RWPE2 (cell line): ENCODE data around the gene ZSWIM3.

Experiments used
- ATAC-seq: fragments of 200-7000 bp; cut with Tn5 transposase; 3 replicates; pipeline ENCODE4 v1.9.1; 2021; ENCODE audit warnings: low read depth
- DNase-seq: peaks from one replicate; pipeline ENCODE4 v3.0.0-alpha.2; 2020; ENCODE audit warnings: low spot score
- H3K27ac ChIP-seq: fragments of 450-650 bp; 2 replicates; pipeline ENCODE4 v1.5.1; 2017; ENCODE audit warnings: mild to moderate bottlenecking; ENCODE audit not compliant: poor library complexity, severe bottlenecking
- H3K27me3 ChIP-seq: fragments of 250-450 bp; sonication (Bioruptor Pico); 2 replicates; pipeline ENCODE4 v1.5.1; 2021; ENCODE audit warnings: mild to moderate bottlenecking, moderate library complexity; ENCODE audit not compliant: insufficient read depth, poor library complexity, severe bottlenecking
- H3K36me3 ChIP-seq: fragments of 250-450 bp; sonication (Bioruptor Pico); 2 replicates; pipeline ENCODE4 v1.5.1; 2020; ENCODE audit warnings: low read depth, mild to moderate bottlenecking, moderate library complexity
- H3K4me1 ChIP-seq: fragments of 250-450 bp; sonication (Bioruptor Pico); 2 replicates; pipeline ENCODE4 v1.5.1; 2021; ENCODE audit warnings: mild to moderate bottlenecking, moderate library complexity; ENCODE audit not compliant: insufficient read depth, poor library complexity, severe bottlenecking
- H3K4me3 ChIP-seq: fragments of 250-450 bp; sonication (Bioruptor Pico); 2 replicates; pipeline ENCODE4 v1.5.1; 2021; ENCODE audit warnings: mild to moderate bottlenecking, moderate library complexity; ENCODE audit not compliant: severe bottlenecking
- H3K9me3 ChIP-seq: fragments of 250-450 bp; sonication (Bioruptor Pico); 2 replicates; pipeline ENCODE4 v1.5.1; 2021; ENCODE audit warnings: mild to moderate bottlenecking, moderate library complexity; ENCODE audit not compliant: severe bottlenecking
- CTCF ChIP-seq: fragments of 450-650 bp; IDR thresholded peaks from one replicate; pipeline ENCODE4 v1.5.1; 2017; ENCODE audit warnings: mild to moderate bottlenecking, moderate library complexity; ENCODE audit not compliant: poor library complexity, severe bottlenecking

ZSWIM3 gene

GRCh38 chr20:45911486-45912343 is 54.3 kb downstream of the ZSWIM3 start, which contains the start of gene PLTP:
Gene PLTP, minus strand, starts transcription at chr20:45912155. Its CDS starts 703 bp downstream, at chr20:45911452.
- no peaks in the 10 kb centered on the region for H3K36me3 ChIP-seq
- H3K4me3 ChIP-seq, result peak within 1 kb of the TSS; percentile 15
- no peaks in the 10 kb centered on the region for H3K9me3 ChIP-seq
- peaks cover 15% of the 10 kb centered on the region for H3K4me1 ChIP-seq
- ATAC-seq (no peak), DNase-seq (no peak)
- no peak within 1 kb of the TSS for H3K27ac ChIP-seq
- no peak for TF ChIP-seq CTCF
- no peaks in the 10 kb centered on the region for H3K27me3 ChIP-seq

GRCh38 chr20:45912344-45912682 is 54.9 kb downstream of the ZSWIM3 start:
- Histone ChIP-seq H3K27me3 (no peaks in the 10 kb centered on the region), H3K36me3 (no peaks in the 10 kb centered on the region), H3K4me3 (peak overlapping the region; percentile 15), H3K27ac (no peak overlapping the region), H3K4me1 (peaks cover 15% of the 10 kb centered on the region), H3K9me3 (no peaks in the 10 kb centered on the region)
- DNase-seq, result no peak
- no peak for TF ChIP-seq CTCF
- ATAC-seq, result no peak

GRCh38 chr20:45913116-45913515 is 55.7 kb downstream of the ZSWIM3 start:
- TF ChIP-seq CTCF, result no peak
- ATAC-seq (no peak), DNase-seq (no peak)
- Histone ChIP-seq H3K9me3 (no peaks in the 10 kb centered on the region), H3K36me3 (no peaks in the 10 kb centered on the region), H3K27ac (no peak overlapping the region), H3K4me3 (no peak overlapping the region), H3K27me3 (no peaks in the 10 kb centered on the region), H3K4me1 (peaks cover 15% of the 10 kb centered on the region)

- H3K27ac ChIP-seq, result no peak overlapping the region
- no peak for TF ChIP-seq CTCF
- no peak overlapping the region for H3K4me3 ChIP-seq
- DNase-seq (no peak), ATAC-seq (no peak)
- H3K4me1 ChIP-seq, result no peaks in the 10 kb centered on the region
- H3K9me3 ChIP-seq, result no peaks in the 10 kb centered on the region
- no peaks in the 10 kb centered on the region for H3K36me3 ChIP-seq
- H3K27me3 ChIP-seq, result no peaks in the 10 kb centered on the region
These were observed 60.4 kb downstream of the ZSWIM3 start for GRCh38 chr20:45917790-45918141.

GRCh38 chr20:45918182-45918737 is 60.8 kb downstream of the ZSWIM3 start:
- Histone ChIP-seq H3K27me3 (no peaks in the 10 kb centered on the region), H3K27ac (no peak overlapping the region), H3K36me3 (no peaks in the 10 kb centered on the region), H3K4me3 (no peak overlapping the region), H3K9me3 (no peaks in the 10 kb centered on the region), H3K4me1 (no peaks in the 10 kb centered on the region)
- ATAC-seq (no peak), DNase-seq (no peak)
- no peak for TF ChIP-seq CTCF
